HFF-Myc (cell line): Measurements from ENCODE around the gene UBR7.

Experiments
- DNase-seq: peaks from one replicate; pipeline ENCODE4 v3.0.0-alpha.2; 2011; ENCODE audit warnings: low read depth; ENCODE audit errors: extremely low read depth
- H3K4me3 ChIP-seq: replicated peaks from 2 replicates; pipeline ENCODE4 v1.5.1; 2011; ENCODE audit warnings: low read depth, mild to moderate bottlenecking, control low read depth, low read length
- TF ChIP-seq, protein P1 (sequence below): IDR thresholded peaks from 2 replicates; pipeline ENCODE4 v1.5.1; 2012; ENCODE audit warnings: mild to moderate bottlenecking, low read depth, low read length, control low read depth; ENCODE audit errors: missing control alignments

UBR7 gene

DNA sequence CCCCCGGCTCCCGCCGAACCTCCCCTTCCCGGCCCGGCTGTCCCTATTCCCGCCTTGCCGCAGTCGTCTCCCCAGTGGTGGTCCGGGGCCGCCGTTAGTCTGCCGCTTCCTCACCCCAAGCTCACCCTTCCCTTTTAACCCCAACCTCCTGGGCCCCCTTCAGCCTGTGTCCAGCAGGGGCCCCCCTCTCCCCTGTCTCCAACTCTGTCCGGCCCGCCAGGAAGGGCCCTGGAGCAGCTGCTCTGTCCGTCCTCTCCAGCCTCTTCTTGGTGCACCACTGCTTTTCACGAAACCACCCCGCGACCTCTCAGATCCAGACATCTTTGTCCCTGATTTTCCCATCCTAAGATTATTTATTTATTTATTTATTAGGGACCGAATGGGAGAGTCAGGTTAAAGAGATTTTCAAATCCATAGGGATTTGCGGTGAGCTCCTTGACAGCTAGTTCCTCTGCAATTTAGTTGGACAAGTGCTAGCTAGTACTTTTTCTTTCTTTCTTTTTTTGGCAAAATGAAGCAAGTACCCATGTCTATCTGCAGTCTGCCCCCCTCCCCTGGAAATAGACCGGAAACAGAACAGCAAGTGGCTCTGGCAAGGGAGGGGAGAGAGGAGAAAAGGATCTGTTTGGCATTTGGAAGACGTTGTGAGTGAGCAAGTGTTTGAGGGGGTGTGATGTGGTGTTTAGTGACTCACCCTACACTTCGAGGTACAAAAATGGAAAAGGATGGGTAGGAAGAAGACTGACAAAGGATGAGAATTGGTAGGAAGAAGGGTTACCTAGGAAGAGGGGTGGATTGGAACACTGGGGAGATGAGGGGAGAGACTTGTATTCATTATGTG is 632 bp downstream of the UBR7 start:
- peak overlapping the region; percentile 69 for H3K4me3 ChIP-seq
- no peak for DNase-seq
- TF ChIP-seq, protein P1, sequence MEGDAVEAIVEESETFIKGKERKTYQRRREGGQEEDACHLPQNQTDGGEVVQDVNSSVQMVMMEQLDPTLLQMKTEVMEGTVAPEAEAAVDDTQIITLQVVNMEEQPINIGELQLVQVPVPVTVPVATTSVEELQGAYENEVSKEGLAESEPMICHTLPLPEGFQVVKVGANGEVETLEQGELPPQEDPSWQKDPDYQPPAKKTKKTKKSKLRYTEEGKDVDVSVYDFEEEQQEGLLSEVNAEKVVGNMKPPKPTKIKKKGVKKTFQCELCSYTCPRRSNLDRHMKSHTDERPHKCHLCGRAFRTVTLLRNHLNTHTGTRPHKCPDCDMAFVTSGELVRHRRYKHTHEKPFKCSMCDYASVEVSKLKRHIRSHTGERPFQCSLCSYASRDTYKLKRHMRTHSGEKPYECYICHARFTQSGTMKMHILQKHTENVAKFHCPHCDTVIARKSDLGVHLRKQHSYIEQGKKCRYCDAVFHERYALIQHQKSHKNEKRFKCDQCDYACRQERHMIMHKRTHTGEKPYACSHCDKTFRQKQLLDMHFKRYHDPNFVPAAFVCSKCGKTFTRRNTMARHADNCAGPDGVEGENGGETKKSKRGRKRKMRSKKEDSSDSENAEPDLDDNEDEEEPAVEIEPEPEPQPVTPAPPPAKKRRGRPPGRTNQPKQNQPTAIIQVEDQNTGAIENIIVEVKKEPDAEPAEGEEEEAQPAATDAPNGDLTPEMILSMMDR = peak; percentile 35

DNA sequence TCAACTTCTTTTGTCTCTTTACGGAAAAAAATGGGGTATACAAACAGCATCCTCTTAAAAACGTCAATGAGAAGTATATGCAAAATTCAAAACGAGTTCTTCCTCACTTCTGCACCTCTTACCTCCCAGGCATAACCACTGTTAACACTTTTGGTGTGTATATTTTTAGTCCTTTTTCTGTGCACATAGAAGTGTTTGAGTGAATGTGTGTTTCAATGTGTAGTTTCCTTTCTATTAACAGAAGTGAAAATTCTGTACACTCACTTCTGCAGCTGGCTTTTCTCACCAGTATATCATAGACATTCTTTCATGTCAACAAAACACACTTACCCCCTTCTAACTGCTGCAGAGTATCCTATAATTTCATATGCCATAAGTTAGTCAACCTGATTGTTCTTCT is 5.4 kb downstream of the UBR7 start:
- H3K4me3 ChIP-seq = no peak overlapping the region
- no peak for DNase-seq
- TF ChIP-seq, protein P1 = no peak

DNA sequence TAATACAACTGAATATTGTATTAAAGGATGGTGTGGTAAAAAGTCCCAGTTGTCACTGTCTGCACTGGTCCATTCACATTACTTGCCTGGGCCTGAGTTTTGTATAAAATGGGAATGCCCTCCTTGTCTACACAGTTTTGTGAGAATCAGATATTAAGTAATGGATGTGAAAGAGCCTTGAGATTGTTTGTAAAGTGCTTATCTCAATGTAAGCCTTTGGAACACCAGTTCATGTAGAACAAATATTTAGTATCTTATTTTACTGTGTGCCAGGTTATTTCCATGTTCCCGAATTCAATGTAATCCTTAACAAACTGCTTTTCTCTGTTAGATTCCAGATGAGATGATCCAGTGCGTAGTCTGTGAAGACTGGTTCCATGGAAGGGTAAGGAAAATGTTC is 7.5 kb downstream of the UBR7 start:
- H3K4me3 ChIP-seq = no peak overlapping the region
- TF ChIP-seq, protein P1 = no peak
- DNase-seq = no peak

DNA sequence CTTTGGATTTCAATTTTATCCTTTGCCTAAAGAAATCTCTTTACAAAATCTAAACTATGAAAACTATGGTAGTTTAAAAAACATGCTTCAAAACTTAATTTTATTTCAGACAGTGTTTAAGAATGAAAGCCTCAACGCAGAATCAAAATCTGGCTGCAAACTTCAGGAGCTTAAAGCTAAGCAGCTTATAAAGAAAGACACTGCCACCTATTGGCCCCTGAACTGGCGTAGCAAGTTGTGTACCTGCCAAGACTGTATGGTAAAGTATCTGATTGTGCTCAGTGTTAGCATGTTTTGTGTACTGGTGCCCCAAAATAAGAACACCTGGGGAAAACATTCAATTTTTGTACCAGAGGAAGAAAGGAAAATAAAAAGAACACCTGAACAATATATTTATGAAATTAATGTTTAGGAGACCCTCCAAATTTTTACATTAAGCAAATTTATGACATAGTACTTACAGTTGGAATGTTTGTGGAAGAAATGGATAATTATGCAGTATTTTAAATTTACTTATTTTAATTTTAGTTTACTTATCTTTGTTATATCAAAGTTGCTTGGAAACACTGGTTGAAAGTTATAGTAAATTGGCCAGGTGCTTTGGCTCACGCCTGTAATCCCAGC is 12.2 kb downstream of the UBR7 start:
- no peak overlapping the region for H3K4me3 ChIP-seq
- no peak for DNase-seq
- TF ChIP-seq, protein P1 = peak; percentile 71

GRCh38 chr14:93220509-93220908 is 13.5 kb downstream of the UBR7 start:
- H3K4me3 ChIP-seq = no peak overlapping the region
- TF ChIP-seq, protein P1 = no peak
- no peak for DNase-seq

DNA sequence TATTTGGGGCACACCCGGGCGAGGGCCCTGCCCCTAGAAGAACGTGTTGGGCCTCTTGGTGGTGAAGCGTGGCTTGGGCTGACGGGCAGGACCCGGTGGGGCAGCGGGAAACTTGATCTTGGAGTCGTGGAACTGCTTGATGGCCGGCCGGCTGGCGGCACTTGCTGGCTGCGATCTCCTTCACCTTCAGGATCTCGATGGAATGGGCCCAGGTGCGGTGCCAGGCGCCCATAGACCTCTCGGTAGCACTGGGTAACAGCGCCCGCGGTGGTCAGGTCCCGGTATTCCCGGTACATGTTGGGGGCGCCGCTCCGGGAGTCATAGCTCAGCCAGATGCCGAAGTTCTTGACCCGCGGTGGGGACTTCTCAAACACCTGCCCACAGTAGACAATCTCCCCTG is 16.5 kb downstream of the UBR7 start:
- DNase-seq = no peak
- TF ChIP-seq, protein P1 = no peak
- no peak overlapping the region for H3K4me3 ChIP-seq
